Tongue (tissue), 2 donors: ENCODE results near the gene SYT17. TPM values are rescaled to one million over a fixed set of nuclear protein-coding genes. Genes with fewer than 3 reads are reported as not detected.

Experiments
- DNase-seq: peaks from one replicate; pipeline ENCODE4 v3.0.0-alpha.2; 2015
- total RNA-seq: library from RNA; depleted of rRNA; stranded (reverse); fragments of >200 nt; gene quantifications from one replicate; pipeline ENCODE4 v1.2.3, GENCODE V29; 2014

SYT17 gene
- total RNA-seq, 1 donor from 2014 or later: 5.8 TPM

DNA sequence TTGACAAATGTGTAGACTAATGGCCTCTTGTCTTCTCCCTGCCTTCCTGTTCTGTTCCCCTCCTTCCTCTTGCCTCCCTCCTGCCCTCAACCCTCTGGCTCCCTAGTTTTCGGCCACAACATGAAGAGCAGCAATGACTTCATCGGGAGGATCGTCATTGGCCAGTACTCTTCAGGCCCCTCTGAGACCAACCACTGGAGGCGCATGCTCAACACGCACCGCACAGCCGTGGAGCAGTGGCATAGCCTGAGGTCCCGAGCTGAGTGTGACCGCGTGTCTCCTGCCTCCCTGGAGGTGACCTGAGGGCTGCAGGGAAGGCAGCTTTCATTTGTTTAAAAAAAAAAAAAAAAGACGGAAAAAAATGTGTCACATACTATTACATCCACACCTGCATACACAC lies 98.7 kb downstream of the SYT17 start:
- no peak for DNase-seq

DNA sequence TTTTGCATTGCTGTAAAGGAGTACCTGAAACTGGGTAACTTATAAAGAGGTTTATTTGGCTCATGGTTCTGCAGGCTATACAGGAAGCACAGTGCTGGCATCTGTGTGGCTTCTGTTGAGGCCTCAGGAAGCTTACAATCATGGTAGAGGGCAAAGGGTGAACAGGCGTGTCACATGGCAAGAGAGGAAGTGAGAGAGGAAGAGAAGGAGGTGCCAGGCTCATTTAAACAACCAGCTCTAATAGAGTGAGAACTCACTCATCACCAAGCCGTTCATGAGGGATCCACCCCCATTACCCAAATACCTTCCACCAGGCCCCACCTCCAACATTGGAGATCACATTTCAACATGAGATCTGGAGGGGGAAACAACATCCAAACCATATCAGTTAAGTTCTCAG lies 101.1 kb downstream of the SYT17 start:
- DNase-seq: no peak

DNA sequence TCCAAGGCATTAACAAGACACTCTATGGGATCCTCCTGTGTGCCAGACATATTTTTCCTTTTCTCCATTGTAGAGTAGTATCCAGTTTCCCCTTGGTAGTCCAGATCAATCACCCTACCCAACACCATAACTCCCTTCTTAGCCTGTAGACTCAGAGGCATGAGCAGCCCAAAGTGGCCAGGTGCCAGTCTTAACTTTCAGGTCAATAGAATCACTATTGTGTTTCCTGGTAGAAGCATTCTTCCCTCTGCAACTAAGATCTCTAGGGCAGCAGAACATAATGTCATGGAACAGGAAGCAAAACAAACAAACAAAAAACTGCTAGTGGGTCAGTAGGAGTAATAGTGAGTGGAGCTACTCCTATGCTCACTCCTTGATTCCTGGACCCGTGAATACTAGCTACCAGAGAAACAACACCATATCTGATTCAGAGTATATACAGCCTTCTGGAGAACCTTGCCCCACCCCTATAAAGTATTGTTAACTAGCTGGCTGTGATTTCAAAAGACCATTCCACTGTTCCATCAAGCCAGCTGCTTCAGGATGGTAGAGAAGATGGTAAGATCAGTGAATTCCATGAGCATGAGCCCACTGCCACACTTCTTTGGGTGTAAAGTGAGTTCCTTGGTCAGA lies 106.2 kb downstream of the SYT17 start:
- DNase-seq: no peak

DNA sequence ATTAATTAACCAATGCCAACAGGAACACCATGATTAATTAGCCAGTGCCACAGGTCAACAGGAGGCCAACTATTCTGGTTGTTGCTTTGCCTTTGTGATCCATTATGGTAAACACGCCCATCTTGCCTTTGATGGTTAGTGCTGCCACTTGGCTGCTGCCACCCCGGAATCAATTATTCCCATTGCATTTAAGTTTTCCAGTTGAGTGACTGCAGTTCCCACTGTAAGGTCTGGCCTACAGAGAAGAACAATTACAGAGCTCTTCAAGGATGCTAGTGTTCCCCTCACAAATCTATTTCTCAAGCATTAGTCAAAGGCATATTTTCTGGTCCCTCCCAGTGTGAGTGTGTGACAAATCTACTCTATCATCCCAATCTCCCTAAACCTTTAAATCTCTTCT lies 110.4 kb downstream of the SYT17 start:
- DNase-seq: no peak

DNA sequence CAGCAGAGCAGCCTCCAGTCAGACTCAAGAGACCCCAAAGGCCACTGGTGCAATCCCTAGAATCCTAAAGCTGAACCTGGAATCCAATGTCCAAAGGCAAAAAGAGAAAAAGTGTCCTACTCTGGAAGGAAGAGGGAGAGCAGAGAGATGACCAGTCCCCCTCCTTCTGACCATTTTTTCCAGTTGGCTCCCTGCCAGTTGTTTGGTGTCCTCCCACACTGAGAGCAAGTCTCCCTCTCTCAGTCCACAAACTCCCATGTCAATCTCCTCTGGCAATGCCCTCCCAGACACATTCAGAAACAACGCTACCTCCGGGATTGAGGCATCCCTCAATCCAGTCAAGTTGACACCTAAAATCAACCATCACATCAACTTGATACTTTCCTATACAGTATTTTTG lies 113.2 kb downstream of the SYT17 start:
- no peak for DNase-seq

DNA sequence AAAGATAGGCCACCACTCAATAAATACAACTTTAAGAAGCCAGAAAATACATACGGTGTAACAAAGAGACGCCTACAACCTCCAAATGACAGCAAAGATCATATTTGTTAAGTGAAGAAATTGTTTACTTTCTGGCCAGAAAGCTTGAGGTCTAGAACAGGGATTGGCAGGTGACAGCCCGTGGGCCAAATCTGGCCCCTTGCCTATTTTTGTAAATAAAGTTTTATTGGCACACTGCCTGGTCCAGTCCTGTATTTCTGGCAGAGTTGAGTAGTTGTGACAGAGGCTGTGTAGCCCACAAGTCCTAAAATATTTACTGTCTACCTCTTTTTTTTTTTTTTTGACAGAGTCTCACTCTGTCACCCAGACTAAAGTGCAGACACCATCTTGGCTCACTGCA lies 114.1 kb downstream of the SYT17 start:
- no peak for DNase-seq

DNA sequence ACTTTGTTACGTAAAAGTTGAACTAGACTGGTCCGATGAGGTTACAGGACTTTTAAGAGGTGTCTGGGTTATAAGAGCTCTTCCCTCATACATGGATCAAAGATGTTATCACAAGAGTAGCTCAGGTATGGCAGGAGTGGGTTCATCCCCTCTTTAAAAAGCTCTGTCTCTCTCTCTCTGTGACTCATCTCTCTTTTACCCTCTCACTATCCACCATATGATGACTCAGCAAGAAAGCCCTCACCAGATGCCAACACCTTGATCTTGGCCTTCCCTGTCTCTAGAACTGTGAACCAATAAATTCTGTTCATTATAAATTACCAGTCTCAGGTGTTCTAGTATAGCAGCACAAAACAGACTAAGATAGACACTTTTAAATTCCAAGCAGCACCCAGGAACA lies 115.6 kb downstream of the SYT17 start:
- DNase-seq: no peak

DNA sequence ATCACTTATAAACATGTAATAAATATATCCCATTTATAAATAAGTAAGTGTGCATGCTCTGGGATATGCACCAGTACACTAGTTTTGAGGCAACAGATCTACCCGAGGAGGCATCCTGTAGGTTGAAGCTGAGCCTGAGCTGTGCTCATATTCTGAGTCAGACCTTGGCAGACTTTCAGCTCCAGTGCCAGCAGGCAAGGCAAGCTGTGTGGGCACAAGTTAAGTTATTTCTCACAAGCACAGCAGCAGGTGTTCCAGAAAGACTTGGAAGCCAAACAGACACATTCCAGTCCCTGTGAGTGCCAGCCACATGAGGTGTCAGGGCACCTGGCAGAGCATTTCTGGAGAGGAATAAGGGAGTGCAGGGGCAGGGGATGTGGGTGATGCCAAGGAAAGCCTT lies 116.2 kb downstream of the SYT17 start:
- peak; percentile 79 for DNase-seq

DNA sequence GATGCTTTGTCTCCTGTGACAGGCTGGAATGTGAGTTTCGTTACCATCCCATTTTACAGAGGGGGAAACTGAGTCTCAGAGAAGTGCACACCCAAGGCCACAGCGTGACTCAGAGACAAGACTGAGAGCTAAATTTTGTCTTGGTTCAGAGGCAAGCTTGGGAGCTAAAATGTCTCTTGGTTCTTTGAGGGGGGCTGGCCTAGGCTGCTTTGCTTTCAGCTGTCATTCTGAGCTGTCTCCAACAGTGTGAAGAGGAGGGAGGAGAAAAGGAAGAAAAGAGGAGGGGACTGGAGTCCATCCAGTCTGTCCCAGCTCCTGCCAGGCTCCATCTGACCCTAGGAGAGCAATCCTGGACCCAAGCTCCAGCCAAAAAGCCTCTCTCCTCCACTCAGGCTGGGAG lies 117.4 kb downstream of the SYT17 start, which contains the start of gene CLEC19A:
Gene CLEC19A (plus strand): TSS at position 301 of the 400 bp plus-strand sequence. CDS start 121 bp downstream, outside the sequence.
- DNase-seq: no peak

DNA sequence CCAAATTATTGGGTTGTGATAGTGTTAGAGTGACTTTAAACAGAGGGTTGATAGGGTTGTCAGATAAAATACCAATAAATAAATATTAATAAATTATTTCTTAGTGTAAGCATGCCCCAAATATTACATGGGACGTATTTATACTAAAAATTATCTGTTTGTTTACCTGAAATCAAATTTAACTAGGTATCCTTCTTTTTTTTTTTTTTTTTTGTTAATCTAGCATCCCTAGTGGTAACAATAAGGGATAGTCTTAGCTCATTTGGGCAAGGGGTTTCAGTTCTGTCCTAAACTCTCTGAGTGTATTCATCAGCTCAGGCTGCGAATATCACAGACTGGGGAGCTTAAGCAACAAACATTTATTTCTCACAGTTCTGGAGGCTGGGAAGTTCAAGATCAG lies 118.8 kb downstream of the SYT17 start:
- no peak for DNase-seq

DNA sequence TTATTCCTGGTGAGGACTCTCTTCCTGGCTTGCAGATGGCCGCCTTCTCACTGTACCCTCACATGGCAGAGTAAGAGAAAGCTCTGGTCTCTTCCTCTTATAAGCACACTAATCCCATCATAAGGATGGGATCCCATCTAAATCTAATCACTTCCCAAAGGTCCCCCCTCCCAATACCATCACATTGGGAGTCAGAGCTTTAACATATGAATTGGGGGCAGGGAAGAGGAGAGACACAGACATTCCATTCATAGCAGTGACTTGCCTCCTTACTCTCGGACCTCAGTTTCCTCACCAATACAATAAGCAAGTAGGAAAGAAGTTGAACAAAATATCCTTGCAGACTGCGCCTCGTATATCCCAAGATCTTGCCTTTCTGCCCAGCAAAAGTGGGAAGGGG lies 119.2 kb downstream of the SYT17 start:
- DNase-seq: no peak

DNA sequence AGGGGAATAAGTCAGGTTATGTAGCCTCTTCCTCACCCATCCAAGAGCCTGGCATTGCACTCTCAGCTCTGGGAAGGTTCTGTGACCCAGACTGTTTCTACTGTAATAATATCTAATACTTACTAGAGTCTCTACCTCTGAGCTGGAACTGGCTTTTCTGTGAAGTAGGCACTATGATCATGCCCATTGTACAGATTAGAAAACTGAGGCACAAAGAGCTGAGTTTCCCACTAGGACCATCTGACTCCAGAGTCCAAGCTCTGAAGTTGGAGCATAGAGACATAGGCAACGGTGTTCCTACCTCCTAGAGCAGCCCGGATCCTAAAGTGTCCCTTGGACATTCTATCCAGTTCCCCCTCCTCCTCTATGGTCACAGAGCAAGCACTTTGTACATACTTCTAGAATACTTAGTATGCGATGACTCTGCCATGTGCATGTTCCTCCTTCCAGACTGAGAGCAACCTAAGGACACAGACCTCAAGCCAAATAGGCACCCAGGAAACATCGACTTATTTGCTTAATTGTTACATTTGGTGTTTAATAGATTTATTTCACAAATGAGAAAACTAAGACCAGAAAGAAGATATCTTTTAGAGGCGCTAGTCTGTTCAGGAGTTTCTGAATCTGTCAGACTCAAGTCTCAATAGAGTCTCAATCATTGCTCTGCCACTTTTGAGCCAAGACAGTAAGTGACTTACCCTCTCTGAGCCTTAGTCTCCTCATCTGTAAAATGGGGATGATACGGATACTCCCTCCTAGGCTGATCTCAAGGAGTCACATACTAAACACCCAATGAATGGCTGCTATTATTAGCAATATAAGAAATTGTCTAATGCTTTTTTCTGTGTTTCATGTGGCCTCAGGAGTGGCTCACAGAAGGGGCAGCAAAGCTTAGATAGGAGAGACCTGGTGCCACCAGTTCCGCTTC lies 121.1 kb downstream of the SYT17 start:
- no peak for DNase-seq

DNA sequence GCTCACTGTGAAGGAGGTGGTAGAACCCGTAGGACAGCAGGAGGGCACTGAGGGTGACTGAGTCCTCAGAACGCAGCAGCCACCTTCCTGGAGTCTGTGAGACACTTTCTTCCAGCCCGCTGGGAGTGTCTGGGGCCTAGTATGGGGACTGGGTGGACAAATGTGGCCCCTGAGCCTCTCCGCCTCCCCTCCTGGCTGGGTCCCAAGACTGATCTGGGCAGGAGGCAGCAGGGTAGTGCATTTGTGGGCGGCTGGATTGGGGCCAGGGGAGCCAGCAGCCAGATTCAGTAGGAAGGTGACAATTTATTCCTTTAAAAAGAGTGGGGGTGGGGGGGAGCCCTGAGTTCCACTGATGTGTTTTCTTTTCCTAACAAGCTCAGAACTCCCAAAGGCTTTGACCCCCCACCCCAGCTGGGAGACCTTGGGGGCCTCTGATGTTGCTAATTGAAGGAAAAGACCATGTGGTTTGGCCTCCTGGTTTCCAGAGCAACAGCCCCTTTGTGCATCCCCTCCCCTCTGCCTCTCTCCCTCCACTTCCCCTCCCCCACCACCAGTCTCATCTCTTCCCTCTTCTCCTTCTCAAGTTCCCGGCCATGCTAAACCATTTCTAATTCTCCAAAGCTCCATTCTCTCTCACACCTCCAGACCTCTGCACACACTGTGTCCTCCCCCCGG lies 121.9 kb downstream of the SYT17 start:
- DNase-seq: peak; percentile 56

DNA sequence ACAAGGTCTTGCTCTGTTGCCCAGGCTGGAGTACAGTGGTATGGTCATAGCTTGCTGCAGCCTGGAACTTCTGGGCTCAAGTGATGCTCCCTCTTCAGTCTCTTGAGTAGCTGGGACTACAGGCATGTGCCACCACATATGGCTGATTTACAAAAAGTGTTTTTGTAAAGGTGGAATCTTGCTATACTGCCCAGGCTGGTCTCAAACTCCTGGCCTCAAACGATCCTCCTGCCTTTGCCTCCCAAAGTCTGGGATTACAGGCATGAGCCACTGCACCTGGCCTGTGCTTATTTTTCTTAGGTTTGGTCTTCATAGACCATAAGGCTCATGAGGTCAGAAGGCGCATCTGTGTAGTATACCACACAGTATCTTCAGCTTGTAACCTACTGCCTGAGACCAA lies 122.8 kb downstream of the SYT17 start:
- no peak for DNase-seq

DNA sequence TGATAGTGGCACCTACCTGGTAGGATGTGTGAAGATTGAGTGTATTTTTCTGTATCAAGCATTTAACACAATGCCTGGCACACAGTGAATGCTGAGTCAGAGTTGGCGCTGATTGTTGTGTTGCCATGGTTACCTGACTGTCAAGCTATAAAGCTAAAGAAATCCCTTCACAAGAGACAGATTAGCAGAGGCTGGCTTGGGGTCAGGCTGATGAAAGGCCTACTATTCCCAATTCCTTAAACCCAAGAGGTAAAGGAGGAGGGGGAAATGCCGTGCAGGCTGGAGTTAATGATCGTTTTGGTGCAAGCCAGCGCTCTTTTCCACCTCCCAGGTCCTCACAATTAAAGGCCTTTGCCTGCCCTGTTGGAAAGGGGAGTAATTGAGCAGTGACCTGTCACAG lies 123.4 kb downstream of the SYT17 start:
- peak; percentile 43 for DNase-seq

DNA sequence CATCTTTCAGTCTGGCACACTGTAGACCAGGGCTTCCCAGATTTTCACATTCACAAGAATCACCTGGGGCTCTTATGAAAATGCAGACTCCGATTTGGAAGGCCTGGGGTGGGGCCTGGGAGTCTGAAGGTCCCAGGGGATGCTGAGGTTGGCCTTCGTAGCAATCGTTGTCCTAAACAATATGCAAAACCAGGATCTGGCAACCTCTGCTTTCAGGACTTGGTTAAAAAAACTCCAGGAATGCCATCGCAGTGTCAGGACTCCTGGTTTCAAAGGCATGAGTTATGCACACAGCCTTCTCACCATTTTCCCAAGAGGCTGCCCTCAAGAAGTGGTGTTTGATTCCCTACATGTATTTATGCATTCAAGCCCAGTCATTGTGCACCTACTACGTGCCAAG lies 124.1 kb downstream of the SYT17 start:
- no peak for DNase-seq

DNA sequence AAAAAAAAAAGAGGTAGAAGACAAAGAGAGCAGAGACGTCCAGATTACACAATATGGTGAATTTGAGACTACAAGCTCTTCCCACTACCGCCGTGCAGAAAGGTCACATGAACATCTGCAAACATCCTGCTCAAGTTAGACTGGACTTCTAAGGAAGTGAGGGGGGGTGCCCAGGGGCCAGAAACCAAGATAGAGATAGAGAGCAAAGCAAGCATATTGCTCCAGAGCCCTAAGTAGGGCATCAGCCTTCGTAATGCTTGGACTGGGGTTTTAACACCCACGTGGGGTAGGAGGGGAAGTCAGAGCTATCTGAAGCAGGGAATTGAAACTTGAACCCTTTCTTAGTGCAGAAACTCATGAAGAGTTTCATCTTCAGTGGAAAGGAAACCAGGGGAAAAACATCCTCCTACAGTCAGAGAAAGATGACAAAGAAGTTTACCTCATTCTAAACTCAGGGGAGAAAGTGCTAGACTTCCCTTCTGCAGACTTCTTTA lies 126.2 kb downstream of the SYT17 start:
- DNase-seq: peak; percentile 26

DNA sequence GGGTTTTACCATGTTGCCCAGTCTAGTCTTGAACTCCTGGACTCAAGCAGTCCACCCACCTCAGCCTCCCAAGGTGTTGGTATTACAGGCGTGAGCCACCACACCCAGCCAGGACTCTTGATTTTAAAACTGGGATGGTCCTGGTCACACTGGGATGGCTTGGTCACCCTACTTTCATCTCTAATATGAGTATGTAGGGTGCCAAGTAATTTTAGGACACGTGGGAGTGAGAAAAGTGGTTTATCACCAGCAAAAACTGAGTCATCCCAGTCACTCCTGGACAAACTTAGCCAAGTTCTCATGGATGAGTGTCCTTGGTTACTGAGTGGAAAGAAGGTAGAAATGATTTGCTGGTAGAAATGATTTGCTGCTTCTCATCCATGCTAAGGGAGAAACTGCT lies 127.4 kb downstream of the SYT17 start:
- DNase-seq: no peak

DNA sequence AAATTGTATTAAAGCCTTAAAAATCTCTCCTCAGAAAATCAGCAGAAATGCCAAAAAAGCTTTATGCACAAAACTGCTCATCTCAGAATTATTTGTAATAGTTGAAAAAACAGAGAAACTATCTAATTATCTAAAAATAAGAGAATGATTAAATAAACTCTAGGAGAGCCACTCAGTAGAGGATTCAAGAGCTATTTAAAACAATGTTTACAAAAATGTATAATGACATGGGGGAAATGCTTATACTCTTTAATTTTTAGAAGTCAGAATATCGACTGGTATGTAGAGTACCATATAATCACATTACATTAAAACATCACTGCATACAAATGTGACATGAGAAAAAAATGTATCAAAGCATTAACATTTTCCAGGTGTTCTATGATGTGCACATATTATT lies 129.4 kb downstream of the SYT17 start:
- no peak for DNase-seq

DNA sequence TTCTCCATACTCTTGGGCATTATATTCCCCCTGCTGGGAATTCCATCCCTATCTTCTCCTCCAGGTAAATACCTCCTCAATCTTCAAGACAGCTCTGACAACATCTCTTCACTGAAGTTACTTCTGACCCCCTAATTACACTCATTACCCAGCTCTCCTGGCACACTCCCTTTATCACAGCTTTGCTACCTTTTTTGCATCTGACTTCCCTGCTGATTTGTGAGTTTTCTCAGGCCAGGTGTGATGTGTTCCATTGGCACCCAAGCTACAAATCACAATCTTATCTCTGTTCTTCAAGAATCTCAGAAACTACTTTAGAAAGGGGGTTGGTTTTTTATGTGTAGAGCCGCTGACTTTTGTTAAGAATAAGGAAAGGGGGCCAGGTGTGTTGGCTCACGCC lies 131.5 kb downstream of the SYT17 start:
- no peak for DNase-seq

DNA sequence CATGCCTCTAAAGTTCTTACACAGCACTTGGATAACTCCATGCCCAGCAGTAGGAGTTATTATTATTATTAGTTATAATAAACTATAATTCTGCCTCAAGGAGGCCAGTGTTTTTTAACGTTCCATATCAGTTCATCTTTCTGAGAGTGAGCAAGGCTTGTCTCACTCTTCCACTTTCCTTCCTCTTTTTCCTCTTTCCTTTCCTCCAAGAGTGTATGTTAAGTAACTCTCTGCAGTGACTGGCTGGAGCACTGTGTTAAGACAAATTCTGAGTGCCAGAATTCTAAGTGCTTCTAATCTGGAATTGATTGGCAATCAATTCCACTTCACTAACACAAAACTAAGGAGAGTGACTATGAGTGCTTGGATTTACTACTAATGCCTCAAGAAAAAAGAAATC lies 133.9 kb downstream of the SYT17 start:
- DNase-seq: no peak

DNA sequence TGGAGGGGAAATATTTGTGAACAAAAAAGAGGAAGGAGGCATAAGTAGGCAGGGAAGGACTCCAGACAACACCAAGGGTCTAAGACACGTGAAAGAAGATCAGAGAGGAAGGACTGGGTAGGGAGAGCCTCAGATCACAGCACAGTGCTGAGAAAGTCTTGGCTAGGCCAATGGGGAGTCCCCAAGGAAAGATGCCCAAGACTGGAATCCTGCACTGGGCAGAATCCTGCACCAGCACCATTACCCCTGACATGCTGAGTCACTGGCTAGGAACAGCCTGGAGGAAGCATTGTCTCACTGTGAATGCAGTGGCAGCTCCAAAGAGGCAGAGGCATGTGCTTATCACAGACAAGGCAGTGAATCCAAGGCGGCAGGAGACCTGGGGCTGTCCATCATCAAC lies 136.7 kb downstream of the SYT17 start:
- no peak for DNase-seq

DNA sequence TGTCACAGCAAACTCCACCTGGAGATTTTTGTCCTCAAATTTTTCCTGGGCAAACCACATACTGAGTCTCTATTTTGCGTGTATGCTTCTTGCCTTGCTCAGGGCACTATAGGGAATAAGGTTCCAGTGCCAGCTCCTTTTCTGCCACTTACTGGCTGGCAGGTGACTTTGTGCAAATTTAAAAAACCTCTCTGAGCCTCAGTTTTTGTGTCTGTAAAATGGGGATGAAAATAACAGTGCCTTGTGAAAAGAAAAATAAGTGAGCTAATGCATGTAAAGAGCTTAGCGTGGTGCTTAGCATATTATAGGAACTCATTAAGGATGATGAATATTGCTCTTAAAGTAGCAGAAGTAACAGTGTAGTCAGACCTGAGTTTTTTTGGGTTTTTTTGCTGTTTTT lies 137.4 kb downstream of the SYT17 start:
- no peak for DNase-seq
